IMR-90 (cell line): ENCODE measurements around the gene CST3. TPM values are rescaled to one million over a fixed set of nuclear protein-coding genes. Genes with fewer than 3 reads are reported as not detected.

Source experiments
- ATAC-seq: fragments of 200-7000 bp; cut with Tn5 transposase; 2 replicates; pipeline ENCODE4 v1.9.1; 2020; ENCODE audit warnings: low read depth, mild to moderate bottlenecking, moderate library complexity
- BruUV-seq: library from RNA; stranded (reverse); fragments of 400-500 nt; replicated peaks from 2 replicates; lab custom pipeline; 2021; lab: Mats Ljungman, UMichigan
- CTCF ChIA-PET: fragments of 300-600 bp; formaldehyde crosslinking; extraction: SDS; loops from one replicate; lab custom pipeline; 2021; ENCODE audit warnings: antibody characterized with exemption; lab: Yijun Ruan, JAX
- POLR2A ChIA-PET: fragments of 300-600 bp; sonication (Branson Sonifier 250); formaldehyde crosslinking; loops from one replicate; lab custom pipeline; 2022; ENCODE audit warnings: antibody characterized with exemption; ENCODE audit not compliant: unreplicated experiment; lab: Charles Lee
- DNase-seq: peaks from one replicate; pipeline ENCODE4 v3.0.0; 2013
- H2AFZ ChIP-seq: replicated peaks from 2 replicates; pipeline ENCODE3; 2013; ENCODE audit warnings: low read length, mild to moderate bottlenecking; ENCODE audit not compliant: poor library complexity
- H2AK5ac ChIP-seq: 2 replicates; pipeline ENCODE4 v1.6.1; 2013; ENCODE audit warnings: low read depth, low read length, inconsistent platforms
- H2AK9ac ChIP-seq: replicated peaks from 2 replicates; pipeline ENCODE3; 2013; ENCODE audit warnings: mild to moderate bottlenecking, low read depth, low read length, moderate library complexity; ENCODE audit not compliant: poor library complexity
- H2BK120ac ChIP-seq: 2 replicates; pipeline ENCODE4 v1.6.1; 2013; ENCODE audit warnings: low read depth, low read length, inconsistent platforms
- H2BK15ac ChIP-seq: 3 replicates; pipeline ENCODE4 v1.6.1; 2013; ENCODE audit warnings: low read depth, low read length, inconsistent platforms
- H2BK20ac ChIP-seq: 2 replicates; pipeline ENCODE4 v1.6.1; 2013; ENCODE audit warnings: low read depth, mild to moderate bottlenecking, inconsistent platforms, low read length, moderate library complexity
- H2BK5ac ChIP-seq: 2 replicates; pipeline ENCODE4 v1.6.1; 2013; ENCODE audit warnings: mild to moderate bottlenecking, low read depth, low read length, inconsistent platforms; ENCODE audit not compliant: poor library complexity, severe bottlenecking
- H3K14ac ChIP-seq: replicated peaks from 2 replicates; pipeline ENCODE4 v1.6.1; 2013; ENCODE audit warnings: low read depth, low read length, inconsistent platforms
- H3K18ac ChIP-seq: 2 replicates; pipeline ENCODE4 v1.6.1; 2013; ENCODE audit warnings: low read depth, low read length, control low read depth
- H3K23ac ChIP-seq: 2 replicates; pipeline ENCODE4 v1.6.1; 2013; ENCODE audit warnings: low read depth, low read length, inconsistent platforms
- H3K27ac ChIP-seq: 2 replicates; pipeline ENCODE4 v1.5.1; 2013; ENCODE audit warnings: mild to moderate bottlenecking, control low read depth, low read length; ENCODE audit not compliant: insufficient read depth
- H3K27me3 ChIP-seq: 2 replicates; pipeline ENCODE4 v1.6.1; 2013; ENCODE audit warnings: low read length; ENCODE audit not compliant: control insufficient read depth, insufficient read depth
- H3K36me3 ChIP-seq: 2 replicates; pipeline ENCODE4 v1.6.1; 2013; ENCODE audit warnings: low read length, mixed read lengths; ENCODE audit not compliant: control insufficient read depth, insufficient read depth
- H3K4ac ChIP-seq: 2 replicates; pipeline ENCODE4 v1.6.1; 2013; ENCODE audit warnings: low read depth, low read length, inconsistent platforms
- H3K4me1 ChIP-seq: 2 replicates; pipeline ENCODE4 v1.6.1; 2013; ENCODE audit warnings: low read length, mixed read lengths; ENCODE audit not compliant: control insufficient read depth, insufficient read depth
- H3K4me2 ChIP-seq: 2 replicates; pipeline ENCODE4 v1.6.1; 2013; ENCODE audit warnings: low read depth, mild to moderate bottlenecking, control low read depth, low read length, moderate library complexity
- H3K4me3 ChIP-seq: 2 replicates; pipeline ENCODE4 v1.5.1; 2013; ENCODE audit warnings: low read depth, mild to moderate bottlenecking, control low read depth, low read length, moderate library complexity; ENCODE audit not compliant: insufficient read depth
- H3K56ac ChIP-seq: 2 replicates; pipeline ENCODE4 v1.6.1; 2013; ENCODE audit warnings: low read length, inconsistent platforms; ENCODE audit not compliant: insufficient read depth; ENCODE audit errors: extremely low read depth
- H3K79me1 ChIP-seq, 2 experiments: 2 replicates each; pipeline ENCODE4 v1.6.1; 2013; ENCODE audit warnings: low read length in 2 of 2, inconsistent platforms in 1 of 2, low read depth in 1 of 2
- H3K9ac ChIP-seq: 2 replicates; pipeline ENCODE4 v1.6.1; 2013; ENCODE audit warnings: low read depth, low read length, control low read depth
- H3K9me1 ChIP-seq: 2 replicates; pipeline ENCODE4 v1.6.1; 2013; ENCODE audit warnings: low read length, inconsistent platforms; ENCODE audit not compliant: insufficient read depth
- H3K9me3 ChIP-seq: 2 replicates; pipeline ENCODE4 v1.6.1; 2013; ENCODE audit warnings: low read length; ENCODE audit not compliant: control insufficient read depth, insufficient read depth
- H4K20me1 ChIP-seq: 2 replicates; pipeline ENCODE4 v1.6.1; 2013; ENCODE audit warnings: low read length, inconsistent platforms; ENCODE audit not compliant: insufficient read depth
- H4K5ac ChIP-seq: 2 replicates; pipeline ENCODE4 v1.6.1; 2013; ENCODE audit warnings: mild to moderate bottlenecking, low read depth, low read length, control low read depth
- H4K8ac ChIP-seq, 2 experiments: 2 replicates each; pipeline ENCODE4 v1.6.1; 2013; ENCODE audit warnings: low read depth in 2 of 2, low read length in 2 of 2, control low read depth in 1 of 2, inconsistent platforms in 1 of 2
- H4K91ac ChIP-seq: 2 replicates; pipeline ENCODE4 v1.6.1; 2013; ENCODE audit warnings: low read depth, low read length, inconsistent platforms; ENCODE audit not compliant: insufficient read depth
- BHLHE40 ChIP-seq: fragments of 150-350 bp; IDR thresholded peaks from 2 replicates; pipeline ENCODE4 v1.6.1; 2016; ENCODE audit warnings: mild to moderate bottlenecking, low read depth, low read length
- FOS ChIP-seq: fragments of 150-350 bp; IDR thresholded peaks from 2 replicates; pipeline ENCODE4 v1.6.1; 2016; ENCODE audit warnings: low read depth, low read length
- MAZ ChIP-seq: IDR thresholded peaks from 2 replicates; pipeline ENCODE4 v1.6.1; 2012; ENCODE audit warnings: low read depth, mild to moderate bottlenecking, low read length, improper control_type of control experiment, moderate library complexity, borderline replicate concordance
- MXI1 ChIP-seq: IDR thresholded peaks from 2 replicates; pipeline ENCODE4 v1.6.1; 2012; ENCODE audit warnings: low read depth, mild to moderate bottlenecking, low read length, moderate library complexity, borderline replicate concordance
- POLR2A ChIP-seq: IDR thresholded peaks from 2 replicates; pipeline ENCODE4 v1.6.1; 2012; ENCODE audit warnings: mild to moderate bottlenecking, low read depth, low read length
- RFX5 ChIP-seq: IDR thresholded peaks from 2 replicates; pipeline ENCODE4 v1.8.0; 2012; ENCODE audit warnings: low read depth, mild to moderate bottlenecking, low read length, moderate library complexity
- SMC3 ChIP-seq: fragments of 150-350 bp; IDR thresholded peaks from 2 replicates; pipeline ENCODE4 v1.6.1; 2016; ENCODE audit warnings: low read depth, mild to moderate bottlenecking, antibody characterized with exemption, low read length, moderate library complexity
- USF2 ChIP-seq: fragments of 150-350 bp; IDR thresholded peaks from 2 replicates; pipeline ENCODE4 v1.6.1; 2017; ENCODE audit warnings: mild to moderate bottlenecking, antibody characterized with exemption, low read length, low read depth
- WGBS, 2 experiments: methylation state at CpG; one replicate each; pipeline versions ENCODE4 v1.1.5 to v1.1.7; 2013; ENCODE audit warnings: missing lambda C conversion rate in 2 of 2; ENCODE audit not compliant: insufficient read length in 1 of 2; ENCODE audit errors: extremely low coverage in 2 of 2; 5-methylcytosine and 5-hydroxymethylcytosine counted together
- dilution Hi-C: fragments of 300-500 bp; cut with HindIII; formaldehyde crosslinking; loops from one replicate; pipeline ENCODE4 v1.14.3; 2018; ENCODE audit warnings: low sequenced_read_pairs; ENCODE audit not compliant: unreplicated experiment
- in situ Hi-C: fragments of 300-500 bp; cut with MboI; formaldehyde crosslinking; loops from 3 replicates; pipeline ENCODE4 v1.14.3; 2019; ENCODE audit warnings: low sequenced_read_pairs, inconsistent platforms, mixed read lengths
- intact Hi-C: fragments of 100-400 bp; cut with micrococcal nuclease; formaldehyde crosslinking; loops from 2 replicates; pipeline ENCODE4 v1.10.0; 2022
- polyA plus RNA-seq, 3 experiments: library from polyadenylated mRNA; depleted of rRNA; stranded (reverse); fragments of >200 nt; gene quantifications; 2 replicates each; pipeline ENCODE4 v1.2.3, GENCODE V29; 2012; ENCODE audit warnings: low replicate concordance in 1 of 3
- total RNA-seq: library from RNA; depleted of rRNA; stranded (reverse); fragments of >200 nt; gene quantifications from 2 replicates; pipeline ENCODE4 v1.2.3, GENCODE V29; 2012

CST3 gene
- total and polyA plus RNA-seq, 2 of the 4 experiments (the other 2 are of a cell fraction) = 26.0 to 471 TPM

DNA sequence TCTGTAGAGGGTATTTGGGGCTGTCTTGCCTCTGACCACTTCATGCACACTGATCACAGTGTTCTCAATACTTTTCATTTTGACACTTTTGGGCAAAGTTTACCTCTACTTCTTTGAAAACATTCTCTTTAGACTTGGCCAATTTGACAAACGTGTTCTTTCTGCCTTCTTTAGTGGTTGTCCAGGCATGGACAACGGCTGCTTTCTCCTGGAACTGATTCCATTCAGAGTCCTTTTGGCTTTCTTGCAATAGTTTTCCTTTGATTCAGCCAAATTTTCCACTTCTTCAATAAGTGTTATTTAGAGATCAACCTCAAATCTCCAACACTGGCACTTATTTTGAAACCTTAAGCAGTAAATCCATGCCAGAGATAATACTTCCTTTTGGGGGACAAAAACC is 25.4 kb downstream of the CST3 start:
- no peak overlapping the region for H2AFZ ChIP-seq
- no peak overlapping the region for H4K5ac ChIP-seq
- H3K27ac ChIP-seq = no peak overlapping the region
- H3K56ac ChIP-seq = no peak overlapping the region
- H3K27me3 ChIP-seq = peaks cover 15% of the 10 kb centered on the region
- dilution Hi-C loops (no loop called here), intact Hi-C loops (no loop called here), in situ Hi-C loops (no loop called here)
- H4K8ac ChIP-seq = no peak overlapping the region
- H2BK120ac ChIP-seq = no peak overlapping the region
- no peak for ATAC-seq
- H4K20me1 ChIP-seq = no peaks in the 10 kb centered on the region
- no peaks in the 10 kb centered on the region; the same call in 1 of the 2 replicates for H3K9me1 ChIP-seq
- H2BK5ac ChIP-seq = no peak overlapping the region
- H2BK20ac ChIP-seq = no peak overlapping the region
- no peak overlapping the region for H4K91ac ChIP-seq
- POLR2A ChIA-PET = no interaction called here
- H2BK15ac ChIP-seq = no peak overlapping the region
- no TSS peak for BruUV-seq
- H2AK9ac ChIP-seq = no peak overlapping the region
- DNase-seq = no peak
- no CpG with 5 or more reads among the region's 2 CpGs for WGBS, 2 experiments
- no peaks in the 10 kb centered on the region for H3K36me3 ChIP-seq
- H3K23ac ChIP-seq = no peak overlapping the region
- no peaks in the 10 kb centered on the region for H3K9me3 ChIP-seq
- no peak overlapping the region for H3K4me2 ChIP-seq
- H3K4ac ChIP-seq = no peak overlapping the region
- H3K79me1 ChIP-seq = no peaks in the 10 kb centered on the region
- TF ChIP-seq BHLHE40 (no peak), POLR2A (no peak), RFX5 (no peak), MXI1 (no peak), MAZ (no peak), SMC3 (no peak), USF2 (no peak), FOS (no peak)
- CTCF ChIA-PET = no interaction called here
- H3K14ac ChIP-seq = no peak overlapping the region
- H3K18ac ChIP-seq = no peak overlapping the region
- no peak overlapping the region for H2AK5ac ChIP-seq
- H3K9ac ChIP-seq = no peak overlapping the region
- no peak overlapping the region for H3K4me3 ChIP-seq
- H3K4me1 ChIP-seq = no peaks in the 10 kb centered on the region
